ENCODE data around the gene CIBAR2. TPM values are rescaled to one million over a fixed set of nuclear protein-coding genes. Genes with fewer than 3 reads are reported as not detected.

The CIBAR2 gene
- total RNA-seq, 4 donors from 2014 or later, result not detected

DNA sequence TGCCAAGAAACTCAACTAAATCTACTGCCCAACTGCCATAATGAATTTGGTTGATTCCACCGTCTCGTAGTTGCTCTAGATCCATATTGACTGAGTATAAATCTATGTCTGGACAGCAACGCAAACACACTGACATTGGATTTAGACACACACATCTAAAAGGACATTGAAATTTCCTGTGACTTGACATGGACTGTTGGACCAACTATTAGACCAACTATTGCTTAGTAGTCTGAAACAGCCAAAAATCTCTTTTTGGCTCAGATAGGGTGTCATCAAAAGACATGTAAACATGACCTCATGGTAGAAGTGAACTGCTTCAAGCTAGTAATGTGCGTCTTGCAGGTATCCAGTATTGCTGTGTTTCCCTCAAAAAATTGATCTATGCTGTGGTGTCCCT lies 53.4 kb downstream of the CIBAR2 start:
- WGBS, 2 donors, result 96 to 100% methylated on average over 4 of the region's 4 CpGs
- no peak for DNase-seq
- H3K27ac ChIP-seq, result no peak overlapping the region
- no peaks in the 10 kb centered on the region for H3K9me3 ChIP-seq
- H3K4me1 ChIP-seq, result peaks cover 8 to 20% of the 10 kb centered on the region in 2 donors
- TF ChIP-seq POLR2A (IDR thresholded peaks at IDR 0.05), result no peak
- TF ChIP-seq, protein P1, sequence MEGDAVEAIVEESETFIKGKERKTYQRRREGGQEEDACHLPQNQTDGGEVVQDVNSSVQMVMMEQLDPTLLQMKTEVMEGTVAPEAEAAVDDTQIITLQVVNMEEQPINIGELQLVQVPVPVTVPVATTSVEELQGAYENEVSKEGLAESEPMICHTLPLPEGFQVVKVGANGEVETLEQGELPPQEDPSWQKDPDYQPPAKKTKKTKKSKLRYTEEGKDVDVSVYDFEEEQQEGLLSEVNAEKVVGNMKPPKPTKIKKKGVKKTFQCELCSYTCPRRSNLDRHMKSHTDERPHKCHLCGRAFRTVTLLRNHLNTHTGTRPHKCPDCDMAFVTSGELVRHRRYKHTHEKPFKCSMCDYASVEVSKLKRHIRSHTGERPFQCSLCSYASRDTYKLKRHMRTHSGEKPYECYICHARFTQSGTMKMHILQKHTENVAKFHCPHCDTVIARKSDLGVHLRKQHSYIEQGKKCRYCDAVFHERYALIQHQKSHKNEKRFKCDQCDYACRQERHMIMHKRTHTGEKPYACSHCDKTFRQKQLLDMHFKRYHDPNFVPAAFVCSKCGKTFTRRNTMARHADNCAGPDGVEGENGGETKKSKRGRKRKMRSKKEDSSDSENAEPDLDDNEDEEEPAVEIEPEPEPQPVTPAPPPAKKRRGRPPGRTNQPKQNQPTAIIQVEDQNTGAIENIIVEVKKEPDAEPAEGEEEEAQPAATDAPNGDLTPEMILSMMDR (IDR thresholded peaks at IDR 0.05), result no peak
- no peak overlapping the region for H3K4me3 ChIP-seq (replicated peaks in 1 of 3)
- intact Hi-C loops (cut with DNase I), result no loop called here
- no peaks in the 10 kb centered on the region for H3K36me3 ChIP-seq
- H3K27me3 ChIP-seq, result no peaks in the 10 kb centered on the region

DNA sequence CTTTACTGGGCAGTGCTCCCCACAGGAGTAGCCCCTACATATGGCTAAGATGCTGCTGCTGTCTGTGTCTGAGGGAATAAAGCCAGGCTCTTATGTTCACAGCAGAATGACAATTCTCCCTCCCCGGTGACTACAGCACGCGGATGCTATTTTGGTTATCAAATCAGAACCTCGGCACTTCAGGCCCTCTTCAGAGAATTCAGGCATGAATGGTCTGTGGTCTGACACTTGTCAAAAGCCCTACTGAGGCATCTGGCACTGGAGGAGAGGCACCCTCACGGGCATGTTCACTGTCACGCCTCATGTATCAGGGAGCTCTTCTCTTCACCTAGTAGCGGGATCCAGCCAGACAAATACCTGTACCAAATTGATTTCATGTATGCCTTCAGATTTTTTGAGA lies 54.3 kb downstream of the CIBAR2 start:
- WGBS, 2 donors, result 41 to 55% methylated on average over 7 of the region's 7 CpGs
- Histone ChIP-seq H3K27ac (peak overlapping the region in 2 of 3 donors; percentile 20 to 61), H3K4me1 (peaks cover 8 to 20% of the 10 kb centered on the region in 2 donors), H3K4me3 (replicated peaks in 1 of 3) (no peak overlapping the region), H3K36me3 (no peaks in the 10 kb centered on the region), H3K9me3 (no peaks in the 10 kb centered on the region), H3K27me3 (no peaks in the 10 kb centered on the region)
- no peak for TF ChIP-seq POLR2A (IDR thresholded peaks at IDR 0.05)
- TF ChIP-seq, protein P1 (IDR thresholded peaks at IDR 0.05), result no peak
- DNase-seq, result peak; percentile 86 to 87
- intact Hi-C loops (cut with DNase I), result no loop called here

DNA sequence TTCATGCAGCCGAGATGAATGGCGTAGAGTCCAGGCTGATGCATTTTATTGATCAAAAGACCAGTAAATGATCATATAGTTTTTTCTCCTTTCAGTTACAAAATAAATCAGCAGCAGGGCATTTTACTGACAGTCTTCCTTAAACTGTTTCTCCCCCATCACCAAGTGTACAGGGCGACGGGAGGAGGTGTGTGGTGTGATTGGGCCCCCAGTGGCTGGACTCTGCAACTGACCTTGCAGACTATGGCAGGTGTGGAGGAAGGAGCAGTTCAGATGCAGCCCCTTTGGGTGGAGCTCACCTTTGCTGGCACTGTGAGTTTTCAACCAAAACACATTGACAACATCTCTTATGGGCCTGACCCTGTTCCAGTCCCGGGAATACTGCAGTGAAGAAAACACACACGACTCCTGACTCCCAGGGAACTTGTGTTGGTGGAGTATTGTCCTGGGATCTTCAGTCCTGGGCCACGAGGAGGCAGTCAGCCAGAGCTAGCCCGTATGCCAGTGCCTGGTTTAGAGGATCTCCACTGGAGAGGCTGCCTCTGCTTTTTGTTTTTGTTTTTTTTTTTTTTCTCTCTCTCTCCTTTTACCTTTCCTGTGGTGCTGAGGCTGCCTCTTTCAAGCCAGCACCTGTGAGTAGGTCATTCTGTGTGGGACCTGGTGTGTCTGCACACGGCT lies 54.9 kb downstream of the CIBAR2 start:
- H3K9me3 ChIP-seq, result no peaks in the 10 kb centered on the region
- TF ChIP-seq, protein P1 (IDR thresholded peaks at IDR 0.05), result peak in 3 of 6 experiments; percentile 16 to 25 (median 21)
- no peak for TF ChIP-seq POLR2A (IDR thresholded peaks at IDR 0.05)
- H3K36me3 ChIP-seq, result no peaks in the 10 kb centered on the region
- H3K4me3 ChIP-seq (replicated peaks in 1 of 3), result no peak overlapping the region
- peak overlapping the region in 2 of 3 donors; percentile 20 to 61 for H3K27ac ChIP-seq
- no peaks in the 10 kb centered on the region for H3K27me3 ChIP-seq
- DNase-seq, result peak; percentile 29 to 39
- peaks cover 8 to 20% of the 10 kb centered on the region in 2 donors for H3K4me1 ChIP-seq
- intact Hi-C loops (cut with DNase I), result no loop called here
- 60 to 70% methylated on average over 9 of the region's 9 CpGs for WGBS, 2 donors

DNA sequence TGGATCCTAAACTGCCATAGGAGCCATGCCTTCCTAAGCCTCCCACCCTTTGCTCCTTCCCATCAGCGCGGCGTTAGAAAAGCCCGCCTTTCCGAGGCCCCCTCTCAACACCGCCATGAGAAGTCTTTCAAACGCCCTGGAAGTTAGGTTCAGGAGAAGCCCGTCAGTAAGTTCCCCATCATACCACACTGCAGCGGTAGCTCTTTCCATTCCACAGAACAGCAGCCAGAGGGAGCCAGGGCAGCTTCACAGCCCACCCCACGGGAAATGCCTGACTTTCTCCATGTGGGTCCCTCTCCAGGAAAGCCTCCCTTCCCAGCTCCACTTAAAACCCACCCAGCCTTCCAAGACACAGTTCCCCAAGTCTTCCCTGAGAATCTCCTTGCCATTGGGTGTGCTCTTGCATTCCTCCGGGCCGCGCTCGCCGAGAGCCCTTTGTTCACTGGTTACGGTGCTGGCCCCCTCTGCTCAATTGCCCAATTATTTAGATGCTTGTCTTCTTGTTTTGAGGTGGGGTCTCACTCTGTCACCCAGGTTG lies 56.0 kb downstream of the CIBAR2 start:
- intact Hi-C loops (cut with DNase I), result no loop called here
- no peak for DNase-seq
- Histone ChIP-seq H3K4me1 (peaks cover 8 to 20% of the 10 kb centered on the region in 2 donors), H3K27me3 (no peaks in the 10 kb centered on the region), H3K27ac (peak overlapping the region in 1 of 3 donors; percentile 6), H3K36me3 (no peaks in the 10 kb centered on the region), H3K9me3 (no peaks in the 10 kb centered on the region), H3K4me3 (replicated peaks in 1 of 3) (no peak overlapping the region)
- TF ChIP-seq POLR2A (IDR thresholded peaks at IDR 0.05), result no peak
- TF ChIP-seq, protein P1 (IDR thresholded peaks at IDR 0.05), result no peak
- WGBS, 2 donors, result 79 to 83% methylated on average over 11 to 16 of the region's 16 CpGs

DNA sequence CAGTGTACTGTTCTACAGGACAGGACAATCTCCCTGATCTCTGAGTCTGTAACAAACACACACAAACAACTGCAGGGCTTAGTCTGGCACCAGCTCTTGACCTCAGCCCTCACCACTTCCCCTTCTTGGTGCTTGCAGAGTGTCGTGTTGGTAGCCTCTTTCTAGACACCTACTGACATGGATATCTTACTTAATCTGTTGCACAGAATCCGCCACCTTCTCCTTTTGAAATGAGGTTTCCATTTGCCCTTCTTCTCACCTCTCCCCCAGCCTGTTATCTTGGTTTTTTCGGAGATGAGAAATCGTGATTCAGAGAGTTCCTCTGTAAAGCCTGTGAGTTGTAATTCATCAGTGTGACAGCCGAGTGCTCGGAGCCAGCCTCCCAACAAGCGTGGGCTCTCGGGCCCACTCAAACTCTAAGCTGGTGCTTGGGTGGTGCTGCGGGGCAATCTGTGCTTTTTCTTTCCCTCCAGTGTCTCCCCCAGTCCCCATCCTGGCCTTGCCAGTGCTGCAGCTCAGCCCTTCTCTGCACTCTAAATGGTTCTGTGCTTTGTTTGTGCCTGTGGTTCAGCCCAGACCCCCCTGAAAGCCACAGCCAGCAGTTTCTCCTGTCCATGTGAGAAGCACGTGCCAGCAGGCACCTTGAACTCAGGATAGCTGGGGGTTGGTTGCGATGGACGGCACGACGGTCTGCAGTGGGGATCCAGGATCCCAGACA lies 56.6 kb downstream of the CIBAR2 start:
- Histone ChIP-seq H3K4me3 (replicated peaks in 1 of 3) (no peak overlapping the region), H3K9me3 (no peaks in the 10 kb centered on the region), H3K36me3 (no peaks in the 10 kb centered on the region), H3K27me3 (no peaks in the 10 kb centered on the region), H3K4me1 (peaks cover 8 to 20% of the 10 kb centered on the region in 2 donors), H3K27ac (peak overlapping the region in 1 of 3 donors; percentile 6)
- 55 to 79% methylated on average over 11 to 14 of the region's 14 CpGs for WGBS, 2 donors
- intact Hi-C loops (cut with DNase I), result no loop called here
- peak; percentile 18 to 21 for DNase-seq
- no peak for TF ChIP-seq POLR2A (IDR thresholded peaks at IDR 0.05)
- TF ChIP-seq, protein P1 (IDR thresholded peaks at IDR 0.05), result no peak
